Gastrocnemius medialis (tissue), 4 donors: ENCODE data around the gene BDKRB2. TPM values are rescaled to one million over a fixed set of nuclear protein-coding genes. Genes with fewer than 3 reads are reported as not detected.

Experiments
- ATAC-seq, 2 donors: fragments of 150-250 bp; one replicate each; pipeline ENCODE4 v1.9.1; 2016
- DNase-seq, 2 donors: peaks; one replicate each; pipeline ENCODE4 v3.0.0-alpha.2; 2019
- H3K27ac ChIP-seq, 4 donors: fragments of 200-600 bp; sonication (generic); 1 replicate in 1 of 4; 2 replicates in 3 of 4; pipeline ENCODE4 v1.5.1; 2016 to 2018; ENCODE audit warnings: mild to moderate bottlenecking in 2 of 4, moderate library complexity in 1 of 4
- H3K27me3 ChIP-seq, 3 donors: fragments of 200-600 bp; sonication (generic) in 2 of 3; 1 replicate in 1 of 3; 2 replicates in 2 of 3; pipeline versions ENCODE4 v1.5.1 to v1.6.0; 2016 to 2019; ENCODE audit warnings: mild to moderate bottlenecking in 1 of 3, moderate library complexity in 1 of 3
- H3K36me3 ChIP-seq, 2 donors: fragments of 200-600 bp; sonication (generic) in 1 of 2; one replicate each; pipeline ENCODE4 v1.5.1; 2017 to 2018
- H3K4me1 ChIP-seq, 2 donors: fragments of 200-600 bp; sonication (generic) in 1 of 2; one replicate each; pipeline ENCODE4 v1.5.1; 2016 to 2017; ENCODE audit warnings: mild to moderate bottlenecking in 2 of 2
- H3K4me3 ChIP-seq, 4 donors: fragments of 200-600 bp; sonication (generic) in 3 of 4; 1 replicate in 1 of 4; 2 replicates in 3 of 4; pipeline ENCODE4 v1.5.1; 2016 to 2019; ENCODE audit warnings: mild to moderate bottlenecking in 2 of 4
- H3K9me3 ChIP-seq, 3 donors: fragments of 200-600 bp; sonication (generic) in 2 of 3; 1 replicate in 1 of 3; 2 replicates in 2 of 3; pipeline ENCODE4 v1.5.1; 2016 to 2019
- POLR2A ChIP-seq, 2 donors: fragments of 450-650 bp; IDR thresholded peaks; one replicate each; pipeline ENCODE4 v1.6.1; 2017; ENCODE audit warnings: antibody characterized with exemption in 2 of 2, mild to moderate bottlenecking in 2 of 2, moderate library complexity in 2 of 2
- in situ Hi-C, 4 donors: fragments of 200-750 bp; cut with MboI; loops; one replicate each; pipeline versions ENCODE4 v1.15.0 to v1.8.0; 2017; ENCODE audit warnings: low sequenced_read_pairs in 4 of 4
- intact Hi-C: fragments of 100-400 bp; cut with DNase I; formaldehyde crosslinking; loops from one replicate; pipeline ENCODE4 v1.15.1; 2023; ENCODE audit warnings: low total_unique reads
- total RNA-seq, 4 donors: library from RNA; depleted of rRNA; stranded (reverse); fragments of >200 nt; gene quantifications; one replicate each; pipeline versions ENCODE4 v1.1.0 to v1.2.3, GENCODE V29; 2016
- TF ChIP-seq, protein P1 (sequence below), 5 experiments: fragments of 450-650 bp in 3 of 5; fragments of 200-600 bp in 2 of 5; sonication (generic) in 2 of 5; IDR thresholded peaks in 4 of 5; conservative IDR thresholded peaks in 1 of 5; 1 replicate in 4 of 5; 2 replicates in 1 of 5; pipeline ENCODE4 v1.5.1; 2016 to 2019; ENCODE audit warnings: antibody characterized with exemption in 5 of 5, mild to moderate bottlenecking in 3 of 5, moderate library complexity in 3 of 5

Gene BDKRB2
- total RNA-seq, 4 donors from 2014 or later, result 0.10 to 1.3 (median 0.89) TPM

GRCh38 chr14:96160076-96160912, 44.3 kb upstream of the BDKRB2 start:
- no peak for DNase-seq
- no peaks in the 10 kb centered on the region for H3K27me3 ChIP-seq
- in situ Hi-C loops (no loop called here), intact Hi-C loops (no loop called here)
- TF ChIP-seq, protein P1, sequence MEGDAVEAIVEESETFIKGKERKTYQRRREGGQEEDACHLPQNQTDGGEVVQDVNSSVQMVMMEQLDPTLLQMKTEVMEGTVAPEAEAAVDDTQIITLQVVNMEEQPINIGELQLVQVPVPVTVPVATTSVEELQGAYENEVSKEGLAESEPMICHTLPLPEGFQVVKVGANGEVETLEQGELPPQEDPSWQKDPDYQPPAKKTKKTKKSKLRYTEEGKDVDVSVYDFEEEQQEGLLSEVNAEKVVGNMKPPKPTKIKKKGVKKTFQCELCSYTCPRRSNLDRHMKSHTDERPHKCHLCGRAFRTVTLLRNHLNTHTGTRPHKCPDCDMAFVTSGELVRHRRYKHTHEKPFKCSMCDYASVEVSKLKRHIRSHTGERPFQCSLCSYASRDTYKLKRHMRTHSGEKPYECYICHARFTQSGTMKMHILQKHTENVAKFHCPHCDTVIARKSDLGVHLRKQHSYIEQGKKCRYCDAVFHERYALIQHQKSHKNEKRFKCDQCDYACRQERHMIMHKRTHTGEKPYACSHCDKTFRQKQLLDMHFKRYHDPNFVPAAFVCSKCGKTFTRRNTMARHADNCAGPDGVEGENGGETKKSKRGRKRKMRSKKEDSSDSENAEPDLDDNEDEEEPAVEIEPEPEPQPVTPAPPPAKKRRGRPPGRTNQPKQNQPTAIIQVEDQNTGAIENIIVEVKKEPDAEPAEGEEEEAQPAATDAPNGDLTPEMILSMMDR (IDR thresholded peaks at IDR 0.05 in 4 of 5, conservative IDR thresholded peaks at IDR 0.05 in 1 of 5), result no peak
- TF ChIP-seq POLR2A (IDR thresholded peaks at IDR 0.05), result no peak
- H3K4me1 ChIP-seq, result no peaks in the 10 kb centered on the region
- no peak overlapping the region for H3K27ac ChIP-seq
- no peaks in the 10 kb centered on the region for H3K36me3 ChIP-seq
- no peaks in the 10 kb centered on the region for H3K9me3 ChIP-seq
- no peak for ATAC-seq
- H3K4me3 ChIP-seq, result no peak overlapping the region

- H3K27ac ChIP-seq, result no peak overlapping the region
- DNase-seq (no peak), ATAC-seq (no peak)
- no peak overlapping the region for H3K4me3 ChIP-seq
- no peaks in the 10 kb centered on the region for H3K36me3 ChIP-seq
- no peaks in the 10 kb centered on the region for H3K27me3 ChIP-seq
- in situ Hi-C loops, result no loop called here
- H3K9me3 ChIP-seq, result no peaks in the 10 kb centered on the region
- intact Hi-C loops, result no loop called here
- TF ChIP-seq, protein P1 (IDR thresholded peaks at IDR 0.05 in 4 of 5, conservative IDR thresholded peaks at IDR 0.05 in 1 of 5), result no peak
- no peak for TF ChIP-seq POLR2A (IDR thresholded peaks at IDR 0.05)
- H3K4me1 ChIP-seq, result no peaks in the 10 kb centered on the region
Measured at GRCh38 chr14:96160913-96161310, 43.7 kb upstream of the BDKRB2 start.

GRCh38 chr14:96161636-96162035, 43.0 kb upstream of the BDKRB2 start:
- no peaks in the 10 kb centered on the region for H3K27me3 ChIP-seq
- H3K36me3 ChIP-seq, result no peaks in the 10 kb centered on the region
- DNase-seq (no peak), ATAC-seq (no peak)
- no peak overlapping the region for H3K4me3 ChIP-seq
- H3K4me1 ChIP-seq, result no peaks in the 10 kb centered on the region
- in situ Hi-C loops, result no loop called here
- no peaks in the 10 kb centered on the region for H3K9me3 ChIP-seq
- TF ChIP-seq POLR2A (IDR thresholded peaks at IDR 0.05), result no peak
- TF ChIP-seq, protein P1 (IDR thresholded peaks at IDR 0.05 in 4 of 5, conservative IDR thresholded peaks at IDR 0.05 in 1 of 5), result no peak
- no peak overlapping the region for H3K27ac ChIP-seq
- intact Hi-C loops, result no loop called here

DNA sequence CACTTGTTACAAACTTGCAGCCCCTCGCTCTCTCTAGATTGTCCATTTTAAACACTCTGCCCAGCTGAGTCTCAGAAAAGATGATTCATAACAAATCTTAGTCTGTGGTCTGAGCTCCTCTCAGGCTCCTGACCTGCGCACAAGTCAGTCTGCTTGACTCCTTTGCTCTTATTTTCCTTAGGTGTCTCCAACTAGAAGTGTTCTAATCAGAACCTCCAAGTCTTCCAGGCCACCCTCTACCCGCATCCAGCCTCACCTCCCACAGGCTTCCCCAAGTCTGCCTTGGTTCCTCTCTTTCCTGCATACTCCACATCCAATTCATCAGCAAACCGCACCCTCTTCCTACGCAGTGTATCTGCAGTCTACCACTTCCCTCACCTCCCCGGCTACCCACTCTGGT, 42.4 kb upstream of the BDKRB2 start:
- no peak for ATAC-seq
- Histone ChIP-seq H3K27ac (no peak overlapping the region), H3K27me3 (no peaks in the 10 kb centered on the region), H3K4me3 (no peak overlapping the region), H3K36me3 (no peaks in the 10 kb centered on the region), H3K4me1 (no peaks in the 10 kb centered on the region), H3K9me3 (no peaks in the 10 kb centered on the region)
- TF ChIP-seq, protein P1 (IDR thresholded peaks at IDR 0.05 in 4 of 5, conservative IDR thresholded peaks at IDR 0.05 in 1 of 5), result no peak
- TF ChIP-seq POLR2A (IDR thresholded peaks at IDR 0.05), result no peak
- intact Hi-C loops (no loop called here), in situ Hi-C loops (no loop called here)
- DNase-seq, result no peak
